SK-N-SH (cell line): ENCODE data around the gene C6orf118. TPM values are rescaled to one million over a fixed set of nuclear protein-coding genes. Genes with fewer than 3 reads are reported as not detected.

Experiments used
- CTCF ChIA-PET: fragments of 300-600, 350-600 bp; formaldehyde crosslinking; extraction: SDS; loops from one replicate; lab custom pipeline; 2021; lab: Yijun Ruan, JAX
- POLR2A ChIA-PET: fragments of 350-600 bp; sonication (Branson Sonifier 250); formaldehyde crosslinking; extraction: SDS; loops from one replicate; lab custom pipeline; 2020; ENCODE audit warnings: antibody characterized with exemption, inconsistent platforms; lab: Yijun Ruan, JAX
- DNase-seq: peaks from one replicate; pipeline ENCODE4 v3.0.0; 2012
- H2AFZ ChIP-seq: fragments of 200-600 bp; sonication (generic); 2 replicates; pipeline ENCODE4 v1.8.1; 2016; ENCODE audit warnings: antibody characterized with exemption, mild to moderate bottlenecking, low read depth
- H3F3A ChIP-seq: fragments of 200-600 bp; sonication (generic); replicated peaks from 2 replicates; pipeline ENCODE3; 2016; ENCODE audit warnings: antibody characterized with exemption, mild to moderate bottlenecking; ENCODE audit not compliant: insufficient read depth
- H3K27ac ChIP-seq, 2 experiments: fragments of 200-500 bp in 1 of 2; fragments of 200-600 bp in 1 of 2; sonication (Bioruptor generic) in 1 of 2; sonication (generic), shearing (Covaris generic) in 1 of 2; 2 replicates each; pipeline versions ENCODE4 v1.5.1 to v1.6.1; 2014 to 2016; ENCODE audit warnings: low read depth in 2 of 2, inconsistent platforms in 1 of 2, low read length in 1 of 2, mild to moderate bottlenecking in 1 of 2, mixed read lengths in 1 of 2
- H3K27me3 ChIP-seq: fragments of 200-600 bp; sonication (generic), shearing (Covaris generic); 2 replicates; pipeline ENCODE4 v1.6.1; 2016; ENCODE audit warnings: mixed run types; ENCODE audit not compliant: insufficient read depth
- H3K36me3 ChIP-seq, 2 experiments: fragments of 200-500 bp in 1 of 2; fragments of 200-600 bp in 1 of 2; sonication (Bioruptor generic) in 1 of 2; sonication (generic) in 1 of 2; replicated peaks in 1 of 2; 2 replicates each; pipeline versions ENCODE3 to v1.5.1; 2014 to 2016; ENCODE audit warnings: low read length in 1 of 2, mild to moderate bottlenecking in 1 of 2; ENCODE audit not compliant: insufficient read depth in 2 of 2, control insufficient read depth in 1 of 2
- H3K4me1 ChIP-seq, 2 experiments: fragments of 200-500 bp in 1 of 2; fragments of 200-600 bp in 1 of 2; sonication (Bioruptor generic) in 1 of 2; sonication (generic), shearing (Covaris generic) in 1 of 2; 2 replicates each; pipeline versions ENCODE4 v1.5.1 to v1.6.1; 2014 to 2016; ENCODE audit warnings: low read depth in 1 of 2, low read length in 1 of 2, mixed run types in 1 of 2; ENCODE audit not compliant: insufficient read depth in 2 of 2, control insufficient read depth in 1 of 2
- H3K4me2 ChIP-seq: fragments of 200-600 bp; sonication (generic), shearing (Covaris generic); 2 replicates; pipeline ENCODE4 v1.6.1; 2017; ENCODE audit warnings: mixed run types
- H3K4me3 ChIP-seq, 2 experiments: fragments of 200-500 bp in 1 of 2; fragments of 200-600 bp in 1 of 2; sonication (Bioruptor generic) in 1 of 2; sonication (generic), shearing (Covaris generic) in 1 of 2; 2 replicates each; pipeline versions ENCODE4 v1.5.1 to v1.8.1; 2014 to 2016; ENCODE audit warnings: low read depth in 2 of 2, inconsistent platforms in 1 of 2, low read length in 1 of 2, mild to moderate bottlenecking in 1 of 2, mixed read lengths in 1 of 2, moderate library complexity in 1 of 2
- H3K79me2 ChIP-seq: fragments of 200-600 bp; sonication (generic); 2 replicates; pipeline ENCODE4 v1.8.1; 2017; ENCODE audit warnings: mild to moderate bottlenecking; ENCODE audit not compliant: insufficient read depth
- H3K9ac ChIP-seq: fragments of 200-600 bp; sonication (generic); 2 replicates; pipeline ENCODE4 v1.6.1; 2017; ENCODE audit warnings: mixed run types
- H3K9me2 ChIP-seq: fragments of 200-600 bp; sonication (generic); 2 replicates; pipeline ENCODE4 v1.6.1; 2017; ENCODE audit warnings: mixed run types
- H3K9me3 ChIP-seq: fragments of 200-600 bp; sonication (generic); 2 replicates; pipeline ENCODE4 v1.6.1; 2017; ENCODE audit warnings: mixed run types, mild to moderate bottlenecking, moderate library complexity
- H4K20me1 ChIP-seq: fragments of 200-600 bp; sonication (generic); 2 replicates; pipeline ENCODE4 v1.6.1; 2017; ENCODE audit warnings: mild to moderate bottlenecking, mixed run types; ENCODE audit not compliant: insufficient read depth
- EP300 ChIP-seq, 2 experiments: IDR thresholded peaks; 2 replicates each; pipeline versions ENCODE4 v1.4.0 to v1.6.1; 2012; ENCODE audit warnings: borderline replicate concordance in 1 of 2, low read depth in 1 of 2, low read length in 1 of 2
- EZH2phosphoT487 ChIP-seq: fragments of 200-600 bp; sonication (generic); IDR thresholded peaks from 2 replicates; pipeline ENCODE4 v1.6.1; 2017; ENCODE audit warnings: low read depth, mixed run types, mild to moderate bottlenecking, antibody characterized with exemption, moderate library complexity, borderline replicate concordance
- FOXJ3 ChIP-seq: sonication (generic); formaldehyde crosslinking; IDR thresholded peaks from 2 replicates; pipeline ENCODE4 v1.5.1; 2020; ENCODE audit warnings: mild to moderate bottlenecking, missing genetic modification reagents
- FOXM1 ChIP-seq: IDR thresholded peaks from 2 replicates; pipeline ENCODE4 v1.4.0; 2012; ENCODE audit warnings: low read depth, mild to moderate bottlenecking
- GATA2 ChIP-seq: sonication (generic); formaldehyde crosslinking; IDR thresholded peaks from 2 replicates; pipeline ENCODE4 v1.5.0; 2020; ENCODE audit warnings: mild to moderate bottlenecking, missing genetic modification reagents
- JUND ChIP-seq: IDR thresholded peaks from 2 replicates; pipeline ENCODE4 v1.4.0; 2012
- MXI1 ChIP-seq: IDR thresholded peaks from 2 replicates; pipeline ENCODE4 v1.6.1; 2012; ENCODE audit warnings: mild to moderate bottlenecking, low read depth, low read length, improper control_type of control experiment
- NRF1 ChIP-seq: IDR thresholded peaks from 2 replicates; pipeline ENCODE4 v1.6.1; 2012; ENCODE audit warnings: low read depth, mild to moderate bottlenecking, low read length
- PBX3 ChIP-seq: IDR thresholded peaks from 2 replicates; pipeline ENCODE4; 2012
- RAD21 ChIP-seq: IDR thresholded peaks from 2 replicates; pipeline ENCODE4 v1.6.1; 2012; ENCODE audit warnings: mild to moderate bottlenecking, low read length
- USF2 ChIP-seq: fragments of 150-350 bp; IDR thresholded peaks from 2 replicates; pipeline ENCODE4 v1.6.1; 2017; ENCODE audit warnings: antibody characterized with exemption, low read length, low read depth, borderline replicate concordance
- WGBS: methylation state at CpG from one replicate; pipeline ENCODE4 v1.1.6; 2017; ENCODE audit warnings: low lambda C conversion rate; 5-methylcytosine and 5-hydroxymethylcytosine counted together
- polyA plus RNA-seq, 3 experiments: library from polyadenylated mRNA; depleted of rRNA; stranded (reverse); fragments of >200 nt; gene quantifications; 2 replicates each; pipeline ENCODE4 v1.2.3, GENCODE V29; 2012

C6orf118 gene
- not detected in 2 replicates for polyA plus RNA-seq (2012; rRNA removed)
- not detected in 2 replicates for polyA plus RNA-seq (2012; cell fraction: cytosol; rRNA removed)
- not detected in 2 replicates for polyA plus RNA-seq (2012; cell fraction: nucleus; rRNA removed)

- Histone ChIP-seq H3K27ac (no peak within 1 kb of the TSS), H2AFZ (no peak within 1 kb of the TSS), H3K9ac (no peak within 1 kb of the TSS), H3K4me3 (peak within 1 kb of the TSS; percentile 38 to 54; a peak in 3 of 4 replicates), H3K4me2 (peak within 1 kb of the TSS; percentile 61), H4K20me1 (no peaks in the 10 kb centered on the region), H3F3A (no peaks in the 10 kb centered on the region), H3K79me2 (no peaks in the 10 kb centered on the region), H3K4me1 (no peaks in the 10 kb centered on the region; a peak in 1 of 4 replicates), H3K36me3 (no peaks in the 10 kb centered on the region), H3K27me3 (no peaks in the 10 kb centered on the region), H3K9me2 (no peaks in the 10 kb centered on the region), H3K9me3 (no peaks in the 10 kb centered on the region)
- POLR2A ChIA-PET = no interaction called here
- WGBS = 15% methylated on average over 34 of the region's 35 CpGs
- peak; percentile 48; the same call in 1 of the 2 replicates for TF ChIP-seq MXI1
- no peak for TF ChIP-seq NRF1
- CTCF ChIA-PET = no interaction called here
- DNase-seq = peak; percentile 84
These were observed at the start of gene C6orf118 for GRCh38 chr6:165308926-165309731. C6orf118 (minus strand) TSS chr6:165309605; CDS start chr6:165309586, 19 bp downstream.

- Histone ChIP-seq H3K9ac (no peak overlapping the region), H3K36me3 (no peaks in the 10 kb centered on the region), H3K4me3 (no peak overlapping the region), H3K9me3 (no peaks in the 10 kb centered on the region), H3F3A (no peaks in the 10 kb centered on the region), H2AFZ (no peak overlapping the region), H3K4me2 (no peak overlapping the region), H3K79me2 (no peaks in the 10 kb centered on the region), H3K27ac (no peak overlapping the region), H3K9me2 (no peaks in the 10 kb centered on the region), H3K4me1 (no peaks in the 10 kb centered on the region), H3K27me3 (no peaks in the 10 kb centered on the region), H4K20me1 (no peaks in the 10 kb centered on the region)
- no peak for DNase-seq
- ChIA-PET POLR2A (no interaction called here), CTCF (no interaction called here)
- TF ChIP-seq FOXM1 (no peak), PBX3 (no peak), USF2 (no peak), FOXJ3 (CRISPR knock-in tag) (no peak), GATA2 (no peak), JUND (no peak), NRF1 (no peak), EZH2phosphoT487 (no peak), RAD21 (no peak), EP300 (IDR thresholded peaks at IDR 0.05; ENCODE audit: borderline replicate concordance in 1 of 2, low read depth in 1 of 2, low read length in 1 of 2) (no peak)
- 46% methylated on average over 4 of the region's 4 CpGs for WGBS
These were observed 36.3 kb upstream of the C6orf118 start for GRCh38 chr6:165345700-165346099.
